Left colon (tissue), 2 donors: Measurements from ENCODE around the gene FAM3B. TPM values are rescaled to one million over a fixed set of nuclear protein-coding genes. Genes with fewer than 3 reads are reported as not detected.

Experiments
- ATAC-seq: fragments of 200-7000 bp; cut with Tn5 transposase; one replicate; pipeline ENCODE4 v1.9.1; 2020; ENCODE audit warnings: mild to moderate bottlenecking, moderate library complexity
- DNase-seq, 2 donors: peaks; one replicate each; pipeline ENCODE4 v3.0.0-alpha.2; 2020
- intact Hi-C, 2 donors: fragments of 100-400 bp; cut with DNase I in 1 of 2; cut with micrococcal nuclease in 1 of 2; formaldehyde crosslinking; loops; one replicate each; pipeline versions ENCODE4 v1.11.2 to v1.14.0; 2022; cut with DNase I, micrococcal nuclease
- total RNA-seq, 2 donors: library from RNA; stranded (reverse); fragmentation: NEBNext Ultra II Directional; extraction: Animal tissue kit (Norgen Biotek cat#: 25700); gene quantifications; one replicate each; pipeline ENCODE4 v1.2.1, GENCODE V29; 2021
- donor health status: DM: no; HTN: no; CAD: no.
- donor health status: DM: yes; HTN: yes; CAD: no.

Gene FAM3B
- total RNA-seq, 2 donors from 2014 or later: 0.98 to 1.2 TPM

GRCh38 chr21:41315726-41316125 is 875 bp upstream of the FAM3B start:
- ATAC-seq (no peak), DNase-seq (no peak)
- intact Hi-C loops: no loop called here

DNA sequence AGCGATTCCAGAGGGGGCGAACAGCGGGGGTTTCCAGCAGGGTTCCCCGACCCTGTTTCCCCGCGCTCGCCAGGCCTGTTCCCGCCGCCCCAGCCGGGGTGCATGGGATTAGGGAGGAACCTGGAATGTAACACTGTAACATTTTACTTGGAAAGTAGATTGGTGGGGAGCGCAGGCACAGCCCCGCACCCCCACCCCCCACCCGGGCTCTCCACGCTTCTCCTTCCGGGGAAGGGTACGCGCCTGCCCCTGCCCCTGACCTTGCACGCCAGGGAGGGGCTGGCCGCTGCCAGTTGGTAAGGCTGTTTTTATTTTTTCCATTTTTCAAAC is 427 bp downstream of the FAM3B start:
- no peak for DNase-seq
- intact Hi-C loops: no loop called here
- no peak for ATAC-seq

DNA sequence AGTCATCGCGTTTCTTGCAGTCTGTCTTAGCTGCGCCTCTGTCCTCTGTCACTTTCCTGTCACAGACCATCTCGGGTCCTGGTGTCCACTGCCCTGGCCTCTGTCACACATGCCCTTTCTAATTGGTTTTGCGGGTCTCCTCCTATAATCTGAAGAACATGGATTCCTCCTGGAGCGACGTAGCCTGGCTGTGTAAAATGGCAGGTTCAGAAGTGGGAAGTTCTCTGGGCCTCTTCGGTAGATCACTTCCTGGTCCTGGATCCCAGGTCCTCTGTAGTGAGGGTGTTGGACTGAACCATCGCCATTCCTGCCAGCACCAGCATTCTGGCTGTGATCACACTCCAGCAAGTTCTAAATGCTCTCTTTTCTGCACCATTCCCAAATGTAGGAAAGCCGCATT is 857 bp downstream of the FAM3B start:
- intact Hi-C loops: no loop called here
- no peak for DNase-seq
- ATAC-seq: no peak

DNA sequence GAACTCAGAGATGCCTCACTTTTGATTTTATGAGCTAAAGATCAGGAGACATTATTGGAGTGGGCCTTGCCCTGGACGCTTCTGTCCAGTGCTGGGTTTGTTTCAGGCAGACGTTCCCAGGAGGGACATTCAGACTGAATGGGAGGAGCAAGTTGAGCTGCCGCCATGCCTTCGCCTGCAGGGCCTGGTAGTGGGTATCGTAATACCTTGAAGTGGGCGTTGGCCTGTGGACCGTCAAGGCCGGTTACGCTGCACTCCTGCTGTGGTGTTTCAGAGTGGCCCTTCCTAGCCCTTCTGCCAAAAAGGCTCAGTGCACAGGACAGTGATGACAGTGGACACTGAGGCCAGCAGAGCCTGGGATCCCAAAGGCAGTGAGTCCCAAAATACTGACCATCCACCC is 1.6 kb downstream of the FAM3B start:
- ATAC-seq: no peak
- DNase-seq: no peak
- intact Hi-C loops: no loop called here

- ATAC-seq: peak; percentile 88
- no peak for DNase-seq
- intact Hi-C loops: no loop called here
Measured at GRCh38 chr21:41319273-41319672, 2.7 kb downstream of the FAM3B start.

GRCh38 chr21:41321211-41321907 is 4.8 kb downstream of the FAM3B start:
- no peak for DNase-seq
- intact Hi-C loops: no loop called here
- no peak for ATAC-seq

GRCh38 chr21:41321908-41322495 is 5.4 kb downstream of the FAM3B start:
- no peak for ATAC-seq
- no peak for DNase-seq
- intact Hi-C loops: no loop called here

GRCh38 chr21:41322496-41323382 is 6.1 kb downstream of the FAM3B start:
- ATAC-seq: no peak
- intact Hi-C loops: no loop called here
- DNase-seq: no peak

GRCh38 chr21:41325138-41325912 is 8.7 kb downstream of the FAM3B start:
- intact Hi-C loops: no loop called here
- no peak for DNase-seq
- ATAC-seq: no peak

DNA sequence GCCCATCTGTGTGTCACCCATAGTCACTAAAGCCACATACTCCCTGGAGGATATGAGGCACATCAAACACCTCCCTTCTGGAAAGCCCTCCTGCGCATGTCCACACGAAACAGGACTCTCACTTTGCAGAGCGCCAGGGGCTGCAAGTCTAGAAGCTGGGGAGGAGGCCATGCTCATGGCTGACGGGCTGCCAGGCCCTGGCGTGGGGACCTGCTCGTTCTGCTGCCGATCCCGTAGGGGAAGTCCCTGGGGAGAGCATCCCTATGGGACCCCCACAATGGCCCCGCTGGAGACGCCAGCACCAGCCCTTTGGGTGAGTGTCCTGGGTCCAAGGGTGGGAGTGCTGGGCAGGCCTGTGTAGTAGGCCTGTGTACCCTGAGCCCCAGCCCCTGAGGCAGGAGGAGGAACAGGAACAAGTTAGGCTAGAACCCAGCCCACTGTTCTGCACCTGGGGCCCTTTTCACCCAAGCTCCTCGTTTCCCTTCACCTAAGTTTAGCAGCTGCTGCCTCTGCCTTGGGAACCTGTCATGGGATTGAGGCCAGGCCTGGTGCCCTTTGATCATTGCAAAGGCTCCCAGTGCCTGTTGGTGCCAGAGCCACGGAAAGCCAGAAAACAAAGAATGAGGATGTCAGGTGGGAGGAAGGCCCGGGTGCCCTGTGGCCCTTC is 9.9 kb downstream of the FAM3B start:
- DNase-seq (no peak), ATAC-seq (peak; percentile 48)
- intact Hi-C loops: no loop called here

- intact Hi-C loops: no loop called here
- DNase-seq (no peak), ATAC-seq (no peak)
Measured at GRCh38 chr21:41327753-41328152, 11.2 kb downstream of the FAM3B start.

GRCh38 chr21:41328660-41329607 is 12.3 kb downstream of the FAM3B start:
- intact Hi-C loops: no loop called here
- no peak for ATAC-seq
- DNase-seq: no peak

DNA sequence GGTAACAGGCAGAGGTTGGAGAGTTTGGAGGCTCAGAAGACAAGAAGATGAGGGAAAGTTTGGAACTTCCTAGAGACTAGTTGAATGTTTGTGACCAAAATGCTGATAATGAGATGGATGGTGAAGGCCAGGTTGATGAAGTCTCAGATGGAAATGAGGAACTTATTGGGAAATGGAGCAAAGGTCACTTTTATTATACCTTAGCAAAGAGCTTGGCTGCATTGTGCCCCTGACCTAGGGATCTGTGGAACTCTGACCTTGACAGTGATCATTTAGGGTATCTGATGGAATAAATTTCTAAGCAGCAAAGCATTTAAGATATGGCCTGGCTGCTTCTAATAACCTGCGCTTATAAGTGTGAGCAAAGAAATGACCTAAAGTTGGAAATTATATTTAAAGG is 17.2 kb downstream of the FAM3B start:
- DNase-seq (no peak), ATAC-seq (no peak)
- intact Hi-C loops: no loop called here

DNA sequence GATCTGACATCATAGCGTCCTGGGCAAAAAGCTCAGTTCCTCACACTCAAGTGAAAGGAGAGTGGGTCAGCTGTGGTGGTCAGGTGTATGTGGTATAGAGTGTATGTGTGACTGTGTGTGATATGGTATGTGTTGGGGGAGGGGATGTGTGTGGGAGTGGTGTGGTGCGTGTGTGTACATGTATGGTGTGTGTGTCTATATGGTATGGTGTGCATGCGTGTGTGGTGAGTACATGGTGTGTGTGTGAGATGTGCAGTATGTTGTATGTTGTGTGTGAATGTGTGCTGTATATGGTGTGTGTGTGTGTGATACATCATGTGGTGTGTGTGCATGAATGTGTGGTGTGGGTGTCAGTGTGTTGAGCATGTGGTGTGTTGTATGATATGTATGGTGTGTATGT is 20.9 kb downstream of the FAM3B start:
- DNase-seq (no peak), ATAC-seq (no peak)
- intact Hi-C loops: no loop called here

DNA sequence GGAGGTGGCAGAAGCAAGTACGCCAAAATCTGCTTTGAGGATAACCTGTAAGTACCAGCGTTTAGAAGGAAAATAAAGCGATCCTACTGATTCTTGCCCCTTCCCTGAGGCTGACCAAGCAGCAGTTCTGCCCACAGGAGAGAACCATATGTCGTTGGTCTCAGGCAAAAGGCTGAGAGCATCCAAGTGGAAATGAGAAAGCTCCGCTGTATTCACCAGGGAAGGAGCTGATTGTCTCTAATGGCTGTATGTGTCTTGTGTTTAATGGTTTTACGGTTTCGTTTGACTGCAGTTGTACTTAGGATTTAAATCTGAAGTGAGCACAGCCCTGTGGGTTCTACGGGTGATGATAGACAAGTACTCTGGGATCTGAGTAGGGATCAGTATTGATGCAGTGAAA is 21.9 kb downstream of the FAM3B start:
- intact Hi-C loops: no loop called here
- DNase-seq: no peak
- ATAC-seq: no peak

DNA sequence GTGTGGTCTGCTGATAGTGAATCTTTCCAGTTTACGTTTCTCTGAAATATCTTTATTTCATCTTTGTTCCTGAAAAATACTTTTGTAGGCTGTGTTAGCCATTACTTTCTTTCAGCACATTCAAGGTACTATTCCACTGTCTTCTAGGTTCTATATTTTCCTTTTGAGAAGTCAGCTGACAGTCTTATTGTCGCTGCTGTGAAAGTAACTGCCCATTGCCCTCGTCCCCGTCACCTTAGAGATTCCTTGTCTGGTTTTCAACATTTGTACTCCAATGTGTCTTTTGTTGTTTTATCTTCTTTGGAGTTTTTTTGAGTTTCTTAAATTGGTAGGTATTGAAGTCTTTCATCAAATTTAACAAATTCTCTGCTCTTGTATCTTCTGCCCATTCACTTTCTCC is 25.4 kb downstream of the FAM3B start:
- no peak for DNase-seq
- no peak for ATAC-seq
- intact Hi-C loops: no loop called here

- intact Hi-C loops: no loop called here
- DNase-seq: no peak
- no peak for ATAC-seq
Measured at GRCh38 chr21:41344146-41344545, 27.5 kb downstream of the FAM3B start.

DNA sequence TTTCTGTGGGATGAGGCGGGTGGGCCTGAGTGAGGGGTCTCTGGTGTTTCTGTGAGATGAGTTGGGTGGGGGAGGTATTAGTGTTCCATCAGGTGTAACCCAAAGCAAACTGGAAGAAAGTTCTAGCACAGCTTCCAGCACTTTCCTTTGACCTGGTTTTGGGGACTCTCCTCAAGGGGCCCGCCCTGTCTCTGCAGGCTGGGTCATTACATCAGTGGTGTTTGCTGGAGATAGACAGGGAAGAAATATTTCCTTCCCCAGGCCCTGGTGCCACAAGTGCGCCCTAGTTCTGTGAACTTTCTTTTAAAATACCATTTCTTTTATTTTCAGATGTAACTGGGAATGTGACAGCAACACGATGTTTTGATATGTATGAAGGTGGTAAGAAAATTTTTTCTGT is 28.8 kb downstream of the FAM3B start:
- no peak for DNase-seq
- intact Hi-C loops: no loop called here
- no peak for ATAC-seq
